Neural progenitor cell (in vitro differentiated cells): Measurements from ENCODE around the gene MTMR12. TPM values are rescaled to one million over a fixed set of nuclear protein-coding genes. Genes with fewer than 3 reads are reported as not detected.

ENCODE experiments used
- DNase-seq: peaks from one replicate; pipeline ENCODE4 v3.0.0-alpha.2; 2016; ENCODE audit warnings: low spot score
- H2AFZ ChIP-seq: fragments of 200-600 bp; sonication (generic); replicated peaks from 2 replicates; pipeline ENCODE4 v1.6.1; 2016; ENCODE audit warnings: antibody characterized with exemption
- H3F3A ChIP-seq: fragments of 200-600 bp; sonication (generic); 2 replicates; pipeline ENCODE4 v1.6.1; 2016; ENCODE audit warnings: antibody characterized with exemption, low read depth
- H3K27ac ChIP-seq: fragments of 200-600 bp; sonication (generic); 2 replicates; pipeline ENCODE4 v1.5.1; 2016; ENCODE audit warnings: mild to moderate bottlenecking
- H3K27me3 ChIP-seq: fragments of 200-600 bp; sonication (generic); 2 replicates; pipeline ENCODE4 v1.6.1; 2016; ENCODE audit warnings: mild to moderate bottlenecking, moderate library complexity
- H3K36me3 ChIP-seq: fragments of 200-600 bp; sonication (generic); 2 replicates; pipeline ENCODE4 v1.5.1; 2016
- H3K4me1 ChIP-seq: fragments of 200-600 bp; sonication (generic); 2 replicates; pipeline ENCODE4 v1.6.1; 2016; ENCODE audit warnings: mixed run types
- H3K4me2 ChIP-seq: fragments of 200-600 bp; sonication (generic); 2 replicates; pipeline ENCODE4 v1.6.1; 2016
- H3K4me3 ChIP-seq: fragments of 200-600 bp; sonication (generic); 2 replicates; pipeline ENCODE4 v1.5.1; 2016
- H3K79me2 ChIP-seq: fragments of 200-600 bp; sonication (generic); 2 replicates; pipeline ENCODE4 v1.6.1; 2016; ENCODE audit warnings: low read depth
- H3K9ac ChIP-seq: fragments of 200-600 bp; sonication (generic); 2 replicates; pipeline ENCODE4 v1.6.1; 2016
- H3K9me3 ChIP-seq: fragments of 200-600 bp; sonication (generic); 2 replicates; pipeline ENCODE4 v1.5.1; 2016; ENCODE audit warnings: low read depth
- H4K20me1 ChIP-seq: fragments of 200-600 bp; sonication (generic); 2 replicates; pipeline ENCODE4 v1.6.1; 2016; ENCODE audit warnings: low read depth
- H3K27ac Mint-ChIP-seq: 3 replicates; pipeline ENCODE4 v1.8.0; 2021; ENCODE audit warnings: mixed read lengths
- H3K27me3 Mint-ChIP-seq: 2 replicates; pipeline ENCODE4 v1.8.0; 2022; ENCODE audit warnings: low read depth, mild to moderate bottlenecking, inconsistent platforms, moderate library complexity, mixed read lengths; ENCODE audit not compliant: insufficient read depth
- H3K36me3 Mint-ChIP-seq: 3 replicates; pipeline ENCODE4 v1.8.0; 2021; ENCODE audit warnings: mixed read lengths
- H3K4me1 Mint-ChIP-seq: 3 replicates; pipeline ENCODE4 v1.8.0; 2021; ENCODE audit warnings: mixed read lengths
- H3K4me3 Mint-ChIP-seq: 3 replicates; pipeline ENCODE4 v1.8.0; 2021; ENCODE audit warnings: mild to moderate bottlenecking, moderate library complexity, mixed read lengths
- H3K9me3 Mint-ChIP-seq: 3 replicates; pipeline ENCODE4 v1.8.0; 2020; ENCODE audit warnings: mixed read lengths
- EZH2 ChIP-seq: fragments of 200-600 bp; sonication (generic); IDR thresholded peaks from 2 replicates; pipeline ENCODE4 v1.6.1; 2017; ENCODE audit warnings: antibody characterized with exemption, mild to moderate bottlenecking, moderate library complexity
- EZH2phosphoT487 ChIP-seq: fragments of 200-600 bp; sonication (generic); IDR thresholded peaks from 2 replicates; pipeline ENCODE4 v1.6.1; 2017; ENCODE audit warnings: antibody characterized with exemption
- total RNA-seq: library from RNA; depleted of rRNA; stranded (reverse); fragments of >200 nt; gene quantifications from 2 replicates; pipeline ENCODE4 v1.2.3, GENCODE V29; 2015; ENCODE audit warnings: low replicate concordance
- TF ChIP-seq, protein P1 (sequence below): fragments of 200-600 bp; sonication (generic); IDR thresholded peaks from 2 replicates; pipeline ENCODE4 v1.5.1; 2017; ENCODE audit warnings: antibody characterized with exemption, mild to moderate bottlenecking

Gene MTMR12, protein sequence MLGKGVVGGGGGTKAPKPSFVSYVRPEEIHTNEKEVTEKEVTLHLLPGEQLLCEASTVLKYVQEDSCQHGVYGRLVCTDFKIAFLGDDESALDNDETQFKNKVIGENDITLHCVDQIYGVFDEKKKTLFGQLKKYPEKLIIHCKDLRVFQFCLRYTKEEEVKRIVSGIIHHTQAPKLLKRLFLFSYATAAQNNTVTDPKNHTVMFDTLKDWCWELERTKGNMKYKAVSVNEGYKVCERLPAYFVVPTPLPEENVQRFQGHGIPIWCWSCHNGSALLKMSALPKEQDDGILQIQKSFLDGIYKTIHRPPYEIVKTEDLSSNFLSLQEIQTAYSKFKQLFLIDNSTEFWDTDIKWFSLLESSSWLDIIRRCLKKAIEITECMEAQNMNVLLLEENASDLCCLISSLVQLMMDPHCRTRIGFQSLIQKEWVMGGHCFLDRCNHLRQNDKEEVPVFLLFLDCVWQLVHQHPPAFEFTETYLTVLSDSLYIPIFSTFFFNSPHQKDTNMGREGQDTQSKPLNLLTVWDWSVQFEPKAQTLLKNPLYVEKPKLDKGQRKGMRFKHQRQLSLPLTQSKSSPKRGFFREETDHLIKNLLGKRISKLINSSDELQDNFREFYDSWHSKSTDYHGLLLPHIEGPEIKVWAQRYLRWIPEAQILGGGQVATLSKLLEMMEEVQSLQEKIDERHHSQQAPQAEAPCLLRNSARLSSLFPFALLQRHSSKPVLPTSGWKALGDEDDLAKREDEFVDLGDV
- total RNA-seq = 20.0 and 22.0 TPM in 2 replicates

GRCh38 chr5:32312595-32313332 lies at the start of gene MTMR12:
TSS of gene MTMR12 (minus strand) at chr5:32312939. CDS start at chr5:32312838, 101 bp downstream.
- peak within 1 kb of the TSS; percentile 97 for H3K4me3 Mint-ChIP-seq

DNA sequence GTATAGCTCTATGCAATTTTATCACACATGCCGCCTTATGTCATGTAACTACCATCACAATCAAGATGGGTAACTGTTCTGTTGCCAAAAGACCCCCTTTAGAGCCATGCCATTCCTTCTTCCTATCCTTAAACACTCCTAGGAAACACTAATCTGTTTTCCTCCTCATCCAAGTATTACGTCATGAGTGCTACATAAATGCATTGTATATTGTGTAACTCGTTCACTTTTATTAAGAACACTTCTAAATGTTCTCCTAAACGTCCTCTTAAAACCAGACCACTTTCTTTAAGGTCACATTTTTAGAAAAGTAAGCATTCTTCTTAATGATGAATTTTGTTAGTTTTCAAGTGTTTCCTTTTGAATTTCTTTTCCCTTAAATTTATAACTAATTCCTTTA lies 49.8 kb upstream of the MTMR12 start:
- Histone ChIP-seq H3K4me2 (no peak overlapping the region), H3K79me2 (no peaks in the 10 kb centered on the region), H3K9ac (no peak overlapping the region), H2AFZ (no peak overlapping the region), H3K9me3 (no peaks in the 10 kb centered on the region), H3K27me3 (no peaks in the 10 kb centered on the region), H3K27ac (no peak overlapping the region), H4K20me1 (no peaks in the 10 kb centered on the region), H3K36me3 (peaks cover 23% of the 10 kb centered on the region), H3K4me3 (no peak overlapping the region), H3K4me1 (no peaks in the 10 kb centered on the region), H3F3A (no peaks in the 10 kb centered on the region)
- H3K9me3 Mint-ChIP-seq = no peaks in the 10 kb centered on the region
- no peak overlapping the region for H3K27ac Mint-ChIP-seq
- H3K4me1 Mint-ChIP-seq = no peaks in the 10 kb centered on the region
- no peak for DNase-seq
- no peak overlapping the region for H3K4me3 Mint-ChIP-seq
- peaks cover 3% of the 10 kb centered on the region for H3K27me3 Mint-ChIP-seq
- peaks cover 41% of the 10 kb centered on the region for H3K36me3 Mint-ChIP-seq
- TF ChIP-seq, protein P1, sequence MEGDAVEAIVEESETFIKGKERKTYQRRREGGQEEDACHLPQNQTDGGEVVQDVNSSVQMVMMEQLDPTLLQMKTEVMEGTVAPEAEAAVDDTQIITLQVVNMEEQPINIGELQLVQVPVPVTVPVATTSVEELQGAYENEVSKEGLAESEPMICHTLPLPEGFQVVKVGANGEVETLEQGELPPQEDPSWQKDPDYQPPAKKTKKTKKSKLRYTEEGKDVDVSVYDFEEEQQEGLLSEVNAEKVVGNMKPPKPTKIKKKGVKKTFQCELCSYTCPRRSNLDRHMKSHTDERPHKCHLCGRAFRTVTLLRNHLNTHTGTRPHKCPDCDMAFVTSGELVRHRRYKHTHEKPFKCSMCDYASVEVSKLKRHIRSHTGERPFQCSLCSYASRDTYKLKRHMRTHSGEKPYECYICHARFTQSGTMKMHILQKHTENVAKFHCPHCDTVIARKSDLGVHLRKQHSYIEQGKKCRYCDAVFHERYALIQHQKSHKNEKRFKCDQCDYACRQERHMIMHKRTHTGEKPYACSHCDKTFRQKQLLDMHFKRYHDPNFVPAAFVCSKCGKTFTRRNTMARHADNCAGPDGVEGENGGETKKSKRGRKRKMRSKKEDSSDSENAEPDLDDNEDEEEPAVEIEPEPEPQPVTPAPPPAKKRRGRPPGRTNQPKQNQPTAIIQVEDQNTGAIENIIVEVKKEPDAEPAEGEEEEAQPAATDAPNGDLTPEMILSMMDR = no peak
- TF ChIP-seq EZH2phosphoT487 = no peak
- TF ChIP-seq EZH2 = no peak

More at GRCh38 chr5:32312595-32313332, at the start of gene MTMR12:
- Mint-ChIP-seq H3K4me1 (peaks cover 10% of the 10 kb centered on the region), H3K36me3 (peaks cover 12% of the 10 kb centered on the region), H3K27ac (peak within 1 kb of the TSS; percentile 93), H3K9me3 (no peaks in the 10 kb centered on the region), H3K27me3 (peaks cover 4% of the 10 kb centered on the region)
- Histone ChIP-seq H3K9me3 (no peaks in the 10 kb centered on the region), H3K79me2 (peaks cover 46% of the 10 kb centered on the region), H2AFZ (peak within 1 kb of the TSS; percentile 93), H3K4me2 (peak within 1 kb of the TSS; percentile 86), H3K4me1 (peaks cover 9% of the 10 kb centered on the region), H3K4me3 (peak within 1 kb of the TSS; percentile 100), H3K27me3 (no peaks in the 10 kb centered on the region), H3K36me3 (no peaks in the 10 kb centered on the region), H3K9ac (peak within 1 kb of the TSS; percentile 82), H4K20me1 (peaks cover 11% of the 10 kb centered on the region), H3K27ac (peak within 1 kb of the TSS; percentile 90), H3F3A (peaks cover 14% of the 10 kb centered on the region)
- DNase-seq = peak; percentile 100
- TF ChIP-seq, protein P1 = no peak
- TF ChIP-seq EZH2 (no peak), EZH2phosphoT487 (no peak)

- Histone ChIP-seq H3K36me3 (peaks cover 25% of the 10 kb centered on the region), H3K9ac (no peak overlapping the region), H3K4me1 (no peaks in the 10 kb centered on the region), H3K9me3 (no peaks in the 10 kb centered on the region), H3F3A (no peaks in the 10 kb centered on the region), H3K27ac (no peak overlapping the region), H3K79me2 (no peaks in the 10 kb centered on the region), H2AFZ (no peak overlapping the region), H4K20me1 (no peaks in the 10 kb centered on the region), H3K4me2 (no peak overlapping the region), H3K4me3 (no peak overlapping the region), H3K27me3 (no peaks in the 10 kb centered on the region)
- Mint-ChIP-seq H3K9me3 (no peaks in the 10 kb centered on the region), H3K27me3 (peaks cover 3% of the 10 kb centered on the region), H3K4me3 (no peak overlapping the region), H3K36me3 (peaks cover 45% of the 10 kb centered on the region), H3K27ac (no peak overlapping the region), H3K4me1 (no peaks in the 10 kb centered on the region)
- no peak for DNase-seq
- no peak for TF ChIP-seq EZH2phosphoT487
- TF ChIP-seq, protein P1 = no peak
- TF ChIP-seq EZH2 = no peak
These were observed 48.2 kb upstream of the MTMR12 start for GRCh38 chr5:32360906-32361305.
